ENCODE results near the gene CNOT10.
"Not testable (repeated sequence)": the region's sequence is repeated elsewhere in the genome, so short reads cannot be mapped to it uniquely, and the experiment has no call there.

CNOT10 gene, protein sequence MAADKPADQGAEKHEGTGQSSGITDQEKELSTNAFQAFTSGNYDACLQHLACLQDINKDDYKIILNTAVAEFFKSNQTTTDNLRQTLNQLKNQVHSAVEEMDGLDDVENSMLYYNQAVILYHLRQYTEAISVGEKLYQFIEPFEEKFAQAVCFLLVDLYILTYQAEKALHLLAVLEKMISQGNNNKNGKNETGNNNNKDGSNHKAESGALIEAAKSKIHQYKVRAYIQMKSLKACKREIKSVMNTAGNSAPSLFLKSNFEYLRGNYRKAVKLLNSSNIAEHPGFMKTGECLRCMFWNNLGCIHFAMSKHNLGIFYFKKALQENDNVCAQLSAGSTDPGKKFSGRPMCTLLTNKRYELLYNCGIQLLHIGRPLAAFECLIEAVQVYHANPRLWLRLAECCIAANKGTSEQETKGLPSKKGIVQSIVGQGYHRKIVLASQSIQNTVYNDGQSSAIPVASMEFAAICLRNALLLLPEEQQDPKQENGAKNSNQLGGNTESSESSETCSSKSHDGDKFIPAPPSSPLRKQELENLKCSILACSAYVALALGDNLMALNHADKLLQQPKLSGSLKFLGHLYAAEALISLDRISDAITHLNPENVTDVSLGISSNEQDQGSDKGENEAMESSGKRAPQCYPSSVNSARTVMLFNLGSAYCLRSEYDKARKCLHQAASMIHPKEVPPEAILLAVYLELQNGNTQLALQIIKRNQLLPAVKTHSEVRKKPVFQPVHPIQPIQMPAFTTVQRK

DNA sequence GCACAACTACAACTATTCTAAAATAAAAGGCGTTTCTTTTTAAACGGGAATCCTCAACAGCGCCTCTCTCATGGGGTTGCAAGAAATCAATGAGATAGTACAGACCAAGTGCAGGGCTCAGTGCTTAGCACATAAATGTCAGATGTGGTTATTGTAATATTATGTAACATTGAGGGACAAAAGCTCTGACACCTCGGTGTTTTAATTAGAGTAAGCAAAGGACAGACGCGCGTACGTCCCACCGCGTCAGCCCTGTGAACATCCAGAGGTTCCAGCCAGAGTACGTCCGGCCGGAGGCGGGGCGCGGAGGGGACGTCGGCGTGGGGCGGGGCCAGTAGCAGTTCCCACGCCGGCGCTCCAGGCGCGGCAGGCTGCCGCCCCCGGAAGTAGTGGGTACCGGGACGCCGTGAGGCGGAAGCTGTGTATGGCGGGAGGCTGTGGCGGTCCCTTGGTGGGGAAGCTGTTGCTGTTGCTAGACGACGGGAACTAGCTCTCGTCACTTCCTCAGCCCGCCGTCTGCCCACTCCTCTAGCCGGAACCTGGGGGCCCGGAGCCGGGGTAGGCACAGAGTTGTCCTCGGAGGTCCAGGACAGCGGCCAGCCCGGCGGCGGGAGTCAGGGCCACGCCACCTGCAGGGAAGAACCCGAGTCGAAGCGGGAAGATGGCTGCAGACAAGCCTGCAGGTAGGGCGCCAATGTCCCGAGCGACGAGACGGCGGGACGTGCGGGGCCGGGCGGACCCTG is at the start of gene CNOT10:
CNOT10 (plus strand) TSS at position 389 of the 743 bp plus-strand sequence; CDS start at position 662, 273 bp downstream.
- DNase-seq (ENCODE audit: low read depth in 2 of 2), result peak; percentile 92

DNA sequence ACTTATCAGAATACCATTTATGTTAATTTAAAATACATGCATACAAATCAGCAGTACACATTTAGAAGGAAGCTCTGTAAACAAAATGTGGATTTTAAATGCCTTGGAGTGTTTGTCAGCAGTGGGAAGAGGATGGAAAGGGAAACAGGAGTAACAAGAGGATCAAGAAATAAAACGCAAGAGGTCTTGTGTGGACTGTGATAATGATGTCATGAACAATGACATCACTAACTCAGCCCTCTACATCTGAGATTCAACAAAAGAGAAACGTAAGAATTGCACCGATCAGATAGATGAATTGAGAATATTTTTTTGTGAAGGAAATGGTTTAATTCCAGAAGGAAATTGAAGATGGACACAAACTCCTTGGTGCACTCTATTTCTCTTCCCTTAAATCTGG is 44.0 kb upstream of the CNOT10 start:
- DNase-seq (ENCODE audit: low read depth in 2 of 2), result no peak

DNA sequence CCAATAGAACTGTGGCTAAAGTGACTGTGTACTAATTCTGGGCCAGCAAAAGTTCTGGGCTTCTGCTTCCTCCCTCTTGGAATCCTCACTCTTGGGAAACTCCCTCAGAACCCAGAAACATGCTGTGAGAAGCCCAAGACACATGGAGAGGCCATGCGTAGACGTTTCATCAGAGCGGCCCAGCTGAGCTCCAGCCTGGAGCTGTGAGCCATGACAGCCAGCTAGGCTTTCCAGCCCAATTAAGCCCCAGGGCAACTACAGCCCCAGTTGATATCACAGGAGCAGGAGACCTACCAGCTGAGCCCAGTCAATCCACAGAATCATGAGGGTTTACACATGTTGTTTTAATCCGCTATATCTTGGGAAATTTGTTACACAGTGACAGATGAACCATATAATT is 43.6 kb upstream of the CNOT10 start:
- DNase-seq (ENCODE audit: low read depth in 2 of 2), result no peak

GRCh38 chr3:32643354-32643753 is 41.6 kb upstream of the CNOT10 start:
- DNase-seq (ENCODE audit: low read depth in 2 of 2), result no peak

DNA sequence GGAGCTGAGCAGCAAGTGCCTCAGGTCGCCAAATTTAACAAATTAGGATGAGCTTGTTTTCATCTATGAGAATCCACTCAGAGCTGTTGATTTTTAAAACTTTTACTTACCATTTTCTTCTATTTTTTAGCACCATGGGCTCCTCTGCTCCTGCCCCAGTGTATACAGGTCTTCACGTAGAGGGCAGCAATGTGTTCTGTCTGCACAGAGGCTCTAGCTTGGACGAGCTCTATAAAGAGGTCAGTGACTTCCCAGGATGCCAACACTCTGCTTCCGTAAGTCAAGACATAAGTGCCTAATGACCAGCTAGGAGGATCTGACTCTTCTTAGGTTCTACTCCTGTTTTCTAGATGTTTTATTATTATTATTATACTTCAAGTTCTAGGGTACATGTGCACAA is 41.2 kb upstream of the CNOT10 start:
- no peak for DNase-seq (ENCODE audit: low read depth in 2 of 2)

DNA sequence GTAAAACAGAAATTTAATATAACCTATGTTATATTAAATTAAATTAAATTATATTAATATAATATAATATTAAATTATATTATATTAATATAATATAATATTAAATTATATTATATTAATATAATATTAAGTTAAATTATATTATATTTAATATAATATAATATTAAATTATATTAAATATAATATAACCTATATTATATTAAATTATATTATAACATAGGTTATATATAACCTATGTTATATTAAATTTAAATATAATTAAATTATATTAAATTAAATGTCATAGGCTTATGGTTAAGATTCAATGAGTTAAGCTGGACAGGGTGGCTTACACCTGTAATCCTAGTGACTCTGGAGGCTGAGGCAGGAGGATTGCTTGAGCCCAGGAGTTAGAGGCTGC is 40.6 kb upstream of the CNOT10 start:
- DNase-seq (ENCODE audit: low read depth in 2 of 2), result no peak

- DNase-seq (ENCODE audit: low read depth in 2 of 2), result no peak
Observed at GRCh38 chr3:32646761-32647160, 38.2 kb upstream of the CNOT10 start.

DNA sequence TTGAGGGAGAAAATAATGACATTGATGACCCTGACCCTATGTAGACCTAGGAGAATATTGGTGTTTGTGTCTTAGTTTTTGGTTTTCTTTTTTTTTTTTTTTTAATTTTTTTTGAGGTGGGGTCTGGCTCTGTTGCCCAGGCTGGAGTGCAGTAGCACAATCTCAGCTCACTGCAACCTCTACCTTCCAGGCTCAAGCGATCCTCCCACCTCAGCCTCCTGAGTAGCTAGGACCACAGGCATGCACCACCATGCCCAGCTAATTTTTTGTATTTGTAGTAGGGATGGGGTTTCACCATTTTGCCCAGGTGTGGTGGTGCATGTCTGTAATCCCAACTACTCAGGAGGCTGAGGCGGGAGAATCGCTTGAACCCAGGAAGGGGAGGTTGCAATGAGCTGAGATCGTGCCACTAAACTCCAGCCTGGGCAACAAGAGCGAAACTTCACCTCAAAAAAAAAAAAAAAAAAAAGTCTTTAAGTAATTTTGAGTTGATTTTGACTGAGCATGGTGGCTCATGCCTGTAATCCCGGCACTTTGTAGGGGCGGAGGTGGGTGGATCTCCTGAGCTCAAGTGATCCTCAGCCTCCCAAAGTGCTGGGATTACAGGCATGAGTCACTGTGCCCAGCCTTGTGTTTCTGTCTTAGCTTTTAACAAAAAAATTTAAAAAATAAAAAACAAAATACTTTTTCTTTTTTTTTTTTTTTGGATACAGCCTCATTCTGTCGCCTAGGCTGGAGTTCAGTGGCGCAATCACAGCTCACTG is 32.5 kb upstream of the CNOT10 start:
- not testable (repeated sequence) for DNase-seq (ENCODE audit: low read depth in 2 of 2)

GRCh38 chr3:32655167-32655566 is 29.8 kb upstream of the CNOT10 start:
- DNase-seq (ENCODE audit: low read depth in 2 of 2), result no peak

GRCh38 chr3:32660634-32661033 is 24.4 kb upstream of the CNOT10 start:
- no peak for DNase-seq (ENCODE audit: low read depth in 2 of 2)

DNA sequence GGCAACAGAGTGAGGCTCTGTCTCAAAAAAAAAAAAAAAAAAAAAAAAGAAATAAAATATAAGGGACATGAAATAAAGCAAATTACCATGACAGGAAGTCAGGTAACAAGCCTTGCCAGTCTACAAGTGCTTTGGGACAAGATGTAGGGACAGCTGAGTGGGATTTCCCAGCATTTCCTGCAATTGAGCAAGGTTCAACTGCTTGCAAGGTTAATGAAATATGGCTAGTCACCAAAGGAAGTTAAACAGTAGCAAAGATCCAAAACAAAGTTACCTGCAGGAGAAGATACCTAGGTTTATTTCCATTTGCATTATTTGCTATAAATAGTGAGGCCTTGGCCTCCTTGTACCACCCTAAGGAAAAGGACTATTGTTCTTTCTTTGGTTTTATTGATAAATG is 22.3 kb upstream of the CNOT10 start:
- DNase-seq (ENCODE audit: low read depth in 2 of 2), result no peak

- not testable (repeated sequence) for DNase-seq (ENCODE audit: low read depth in 2 of 2)
Observed at GRCh38 chr3:32664630-32665075, 20.3 kb upstream of the CNOT10 start.

- no peak for DNase-seq (ENCODE audit: low read depth in 2 of 2)
Observed at GRCh38 chr3:32667072-32667582, 17.9 kb upstream of the CNOT10 start.

DNA sequence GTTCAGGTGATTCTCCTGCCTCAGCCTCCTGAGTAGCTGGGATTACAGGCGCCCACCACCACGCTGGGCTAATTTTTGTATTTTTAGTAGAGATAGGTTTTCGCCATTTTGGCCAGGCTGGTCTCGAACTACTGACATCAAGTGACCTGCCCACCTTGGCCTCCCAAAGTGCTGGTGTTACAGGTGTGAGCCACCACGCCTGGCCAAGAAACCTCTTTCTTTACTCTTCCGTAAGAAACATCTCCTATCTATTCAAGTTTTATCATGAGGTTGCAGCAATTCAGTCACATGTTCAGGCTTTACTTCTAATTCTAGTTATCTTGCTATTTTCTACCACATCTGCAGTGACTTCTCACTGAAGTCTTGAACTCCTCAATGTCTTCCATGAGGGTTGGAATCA is 15.8 kb upstream of the CNOT10 start:
- not testable (repeated sequence) for DNase-seq (ENCODE audit: low read depth in 2 of 2)

DNA sequence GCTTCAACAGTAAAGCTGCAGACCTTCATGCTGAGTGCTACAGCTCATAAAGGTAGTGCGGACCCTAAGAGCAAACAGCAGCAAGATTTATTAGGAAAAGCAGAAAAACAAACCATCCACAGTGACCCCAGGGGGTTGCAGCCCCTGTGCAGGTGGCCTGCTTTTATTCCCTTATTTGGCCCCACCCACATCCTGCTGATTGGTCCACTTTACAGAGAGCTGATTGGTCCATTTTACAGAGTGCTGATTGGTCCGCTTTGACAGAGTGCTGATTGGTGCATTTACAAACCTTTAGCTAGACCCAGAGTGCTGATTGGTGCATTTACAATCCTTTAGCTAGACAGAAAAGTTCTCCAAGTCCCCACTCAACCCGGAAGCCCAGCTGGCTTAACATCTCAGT is 11.3 kb upstream of the CNOT10 start:
- not testable (repeated sequence) for DNase-seq (ENCODE audit: low read depth in 2 of 2)

DNA sequence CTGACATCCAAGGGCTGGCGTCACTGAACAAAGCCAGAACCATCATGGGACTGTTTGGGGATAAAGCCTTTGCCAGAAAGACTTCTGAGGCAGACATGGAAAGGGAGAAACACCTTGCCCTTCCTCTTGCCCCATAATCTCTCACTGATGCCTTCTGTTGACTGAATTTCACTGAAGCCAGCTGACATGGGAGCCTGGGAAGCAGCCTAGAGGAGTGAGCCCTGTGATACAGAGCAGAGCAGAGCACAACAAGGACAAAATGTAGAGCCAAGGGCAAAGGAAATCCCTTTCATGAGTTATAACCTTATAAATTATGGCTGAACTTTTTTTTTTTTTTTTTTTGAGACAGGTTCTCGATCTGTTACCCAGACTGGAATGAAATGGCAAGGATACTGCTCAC is 9.8 kb upstream of the CNOT10 start:
- no peak for DNase-seq (ENCODE audit: low read depth in 2 of 2)

DNA sequence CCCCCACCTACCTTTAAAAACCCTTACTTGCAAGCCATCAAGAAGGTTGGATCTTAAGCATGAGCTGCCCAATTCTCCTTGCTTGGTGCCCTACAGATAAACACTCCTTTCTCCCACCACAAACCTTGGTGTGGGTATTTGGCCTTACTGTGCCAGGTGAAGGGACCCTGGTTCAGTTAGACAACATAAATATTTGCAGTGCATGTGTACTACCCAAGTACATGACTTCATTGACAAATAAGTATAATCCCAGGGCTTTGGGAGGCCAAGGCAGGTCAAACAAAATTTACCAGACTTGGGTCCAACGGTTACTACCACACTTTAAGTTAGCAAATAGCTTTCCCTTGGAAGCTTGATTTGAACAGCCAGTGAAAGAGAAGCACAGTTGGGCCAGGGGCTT is 9.3 kb upstream of the CNOT10 start:
- no peak for DNase-seq (ENCODE audit: low read depth in 2 of 2)

GRCh38 chr3:32681811-32682210 is 3.2 kb upstream of the CNOT10 start:
- DNase-seq (ENCODE audit: low read depth in 2 of 2), result no peak

DNA sequence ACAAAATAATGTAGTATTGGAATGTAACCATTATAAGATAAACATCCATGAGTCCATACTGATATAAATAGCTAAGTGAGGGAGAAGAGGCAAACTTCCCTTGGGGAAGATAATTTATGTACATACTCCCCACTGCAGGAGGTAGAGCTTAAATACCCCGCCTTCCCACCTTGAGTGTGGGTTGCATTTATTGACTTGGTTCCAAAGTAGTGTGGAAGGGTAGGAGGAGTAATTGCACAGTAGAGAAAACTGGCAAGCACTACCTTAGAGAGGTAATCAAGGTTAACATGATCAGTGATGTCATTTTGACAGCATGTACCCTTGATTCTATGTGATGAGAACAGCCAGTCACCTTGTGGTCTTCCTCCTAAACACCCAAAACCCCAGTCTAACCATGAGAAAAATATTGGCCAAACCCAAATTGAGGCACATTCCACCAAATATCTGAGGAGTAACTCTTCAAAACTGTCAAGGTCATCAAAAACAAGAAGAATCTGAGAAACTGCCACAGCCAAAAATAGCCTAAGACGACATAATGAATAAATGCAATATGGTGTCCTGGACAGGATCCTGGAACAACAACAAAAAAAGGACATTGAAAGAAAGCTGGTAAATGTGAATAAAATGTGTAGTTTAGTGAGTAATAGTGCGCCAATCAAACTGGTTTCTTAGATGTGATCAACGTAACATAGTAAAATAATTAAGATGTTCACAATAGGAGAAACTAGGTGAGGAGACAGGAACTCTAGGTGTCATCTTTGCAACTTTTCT is 774 bp upstream of the CNOT10 start:
- no peak for DNase-seq (ENCODE audit: low read depth in 2 of 2)

DNA sequence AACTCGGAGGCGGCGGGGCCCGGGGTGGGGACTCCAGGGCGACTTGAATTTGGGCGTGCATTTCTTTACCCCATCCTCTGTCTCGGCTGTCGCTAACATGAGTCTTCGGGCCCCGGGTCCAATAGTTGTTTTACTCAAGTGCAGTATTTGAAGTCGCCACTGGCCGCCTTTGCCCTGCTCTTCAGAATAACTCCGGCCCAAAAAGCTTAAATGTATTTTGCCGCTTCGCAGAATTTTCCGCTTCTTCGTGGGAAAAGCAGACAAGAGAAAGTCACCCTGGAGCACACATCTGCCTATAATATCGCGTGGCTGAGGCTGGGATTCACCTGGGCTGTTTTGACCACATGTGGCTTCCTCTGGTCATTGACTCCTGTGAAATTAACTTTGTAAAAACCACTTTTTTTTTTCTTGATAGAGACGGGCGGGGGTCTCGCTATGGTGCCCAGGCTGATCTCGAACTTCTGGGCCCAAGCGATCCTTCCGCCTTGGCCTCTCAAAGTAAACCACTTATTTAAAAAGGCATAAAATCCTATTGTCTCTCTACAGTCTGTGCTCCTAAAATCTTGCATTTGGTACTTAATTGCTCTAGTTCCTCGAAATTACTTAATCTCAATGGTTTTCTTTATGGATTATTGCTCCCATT is 676 bp downstream of the CNOT10 start:
- DNase-seq (ENCODE audit: low read depth in 2 of 2), result peak in 1 of 2 donors; percentile 4

Data from activated CD8-positive, alpha-beta memory T cell treated with anti-CD3 and anti-CD28 coated beads for 4 hours (primary cell).